Mammary epithelial cell (primary cell): ENCODE measurements around the gene MPP3.

Experiments used
- CTCF ChIP-seq, 2 donors: IDR thresholded peaks in 1 of 2; conservative IDR thresholded peaks in 1 of 2; 2 replicates each; pipeline ENCODE4 v1.5.1; 2011 to 2012; ENCODE audit warnings: inconsistent platforms in 2 of 2, low read length in 2 of 2, mild to moderate bottlenecking in 2 of 2, control low read depth in 1 of 2, low read depth in 1 of 2; ENCODE audit not compliant: insufficient read depth in 1 of 2; ENCODE audit errors: extremely low read depth in 1 of 2
- EZH2 ChIP-seq: IDR thresholded peaks from 2 replicates; pipeline ENCODE4 v1.6.1; 2012; ENCODE audit warnings: low read length, inconsistent platforms, borderline replicate concordance

GRCh38 chr17:43814714-43815113, 18.2 kb downstream of the MPP3 start:
- no peak for TF ChIP-seq CTCF (conservative IDR thresholded peaks at IDR 0.05 in 1 of 2, IDR thresholded peaks at IDR 0.05 in 1 of 2; ENCODE audit: extremely low read depth in 1 of 2, insufficient read depth in 1 of 2, low read depth in 1 of 2, low read length in 2 of 2)
- no peak for TF ChIP-seq EZH2
